Gastroesophageal sphincter (tissue), 3 donors: ENCODE measurements around the gene CLCN3.
"Not testable (repeated sequence)": the region's sequence is repeated elsewhere in the genome, so short reads cannot be mapped to it uniquely, and the experiment has no call there.

Source experiments
- EP300 ChIP-seq: sonication (generic); formaldehyde crosslinking; IDR thresholded peaks from one replicate; pipeline ENCODE4 v1.6.1; 2017; ENCODE audit warnings: antibody characterized with exemption, mild to moderate bottlenecking
- POLR2A ChIP-seq, 2 donors: fragments of 450-650 bp; IDR thresholded peaks; one replicate each; pipeline ENCODE4 v1.6.1; 2017; ENCODE audit warnings: antibody characterized with exemption in 2 of 2, mild to moderate bottlenecking in 2 of 2, moderate library complexity in 1 of 2
- TF ChIP-seq, protein P1 (sequence below), 4 experiments: fragments of 200-600 bp in 2 of 4; fragments of 450-650 bp in 2 of 4; sonication (generic) in 1 of 4; IDR thresholded peaks; one replicate each; pipeline ENCODE4 v1.5.1; 2017 to 2019; ENCODE audit warnings: antibody characterized with exemption in 4 of 4, mild to moderate bottlenecking in 2 of 4, moderate library complexity in 2 of 4

- TF ChIP-seq, protein P1, sequence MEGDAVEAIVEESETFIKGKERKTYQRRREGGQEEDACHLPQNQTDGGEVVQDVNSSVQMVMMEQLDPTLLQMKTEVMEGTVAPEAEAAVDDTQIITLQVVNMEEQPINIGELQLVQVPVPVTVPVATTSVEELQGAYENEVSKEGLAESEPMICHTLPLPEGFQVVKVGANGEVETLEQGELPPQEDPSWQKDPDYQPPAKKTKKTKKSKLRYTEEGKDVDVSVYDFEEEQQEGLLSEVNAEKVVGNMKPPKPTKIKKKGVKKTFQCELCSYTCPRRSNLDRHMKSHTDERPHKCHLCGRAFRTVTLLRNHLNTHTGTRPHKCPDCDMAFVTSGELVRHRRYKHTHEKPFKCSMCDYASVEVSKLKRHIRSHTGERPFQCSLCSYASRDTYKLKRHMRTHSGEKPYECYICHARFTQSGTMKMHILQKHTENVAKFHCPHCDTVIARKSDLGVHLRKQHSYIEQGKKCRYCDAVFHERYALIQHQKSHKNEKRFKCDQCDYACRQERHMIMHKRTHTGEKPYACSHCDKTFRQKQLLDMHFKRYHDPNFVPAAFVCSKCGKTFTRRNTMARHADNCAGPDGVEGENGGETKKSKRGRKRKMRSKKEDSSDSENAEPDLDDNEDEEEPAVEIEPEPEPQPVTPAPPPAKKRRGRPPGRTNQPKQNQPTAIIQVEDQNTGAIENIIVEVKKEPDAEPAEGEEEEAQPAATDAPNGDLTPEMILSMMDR (IDR thresholded peaks at IDR 0.05), result not testable (repeated sequence)
- TF ChIP-seq EP300; POLR2A (IDR thresholded peaks at IDR 0.05): not testable (repeated sequence)
Observed at GRCh38 chr4:169678951-169679591, 58.7 kb downstream of the CLCN3 start.
